Erythroblast (primary cell): Measurements from ENCODE around the gene CELF4.

Source experiments
- GATA1 ChIP-seq: IDR thresholded peaks from 2 replicates; pipeline ENCODE4 v1.6.1; 2011; ENCODE audit warnings: low read depth, mild to moderate bottlenecking, control low read depth, low read length, moderate library complexity
- POLR2A ChIP-seq: IDR thresholded peaks from 2 replicates; pipeline ENCODE4 v1.6.1; 2011; ENCODE audit warnings: mild to moderate bottlenecking, low read length

- TF ChIP-seq POLR2A: no peak
- no peak for TF ChIP-seq GATA1
These were observed 179.5 kb downstream of the CELF4 start for GRCh38 chr18:37385846-37386778.
